ENCODE results near the gene SH3BP2.

- no peak for TF ChIP-seq EP300 (IDR thresholded peaks at IDR 0.05)
- TF ChIP-seq CTCF (IDR thresholded peaks at IDR 0.05), result no peak
These were observed 5.7 kb downstream of the SH3BP2 start for GRCh38 chr4:2798399-2799223.
